Calu3 (cell line): Measurements from ENCODE around the gene PCBP1. TPM values are rescaled to one million over a fixed set of nuclear protein-coding genes. Genes with fewer than 3 reads are reported as not detected.

Source experiments
- BruUV-seq: library from RNA; stranded (reverse); fragments of 400-500 nt; replicated peaks from 2 replicates; lab custom pipeline; 2021; lab: Mats Ljungman, UMichigan
- CTCF ChIA-PET: fragments of 300-600 bp; sonication (Branson Sonifier 250); formaldehyde crosslinking; loops from one replicate; lab custom pipeline; 2022; ENCODE audit warnings: antibody characterized with exemption; lab: Charles Lee
- DNase-seq: peaks from one replicate; pipeline ENCODE4 v3.0.0; 2022
- H3K27ac Mint-ChIP-seq: one replicate; pipeline ENCODE4 v1.8.0; 2022; ENCODE audit warnings: mixed read lengths; ENCODE audit not compliant: unreplicated experiment
- H3K27me3 Mint-ChIP-seq: one replicate; pipeline ENCODE4 v1.8.0; 2022; ENCODE audit warnings: mixed read lengths; ENCODE audit not compliant: unreplicated experiment
- H3K36me3 Mint-ChIP-seq: one replicate; pipeline ENCODE4 v1.8.0; 2022; ENCODE audit warnings: mild to moderate bottlenecking, moderate library complexity, mixed read lengths; ENCODE audit not compliant: insufficient read depth, unreplicated experiment
- H3K4me1 Mint-ChIP-seq: one replicate; pipeline ENCODE4 v1.8.0; 2022; ENCODE audit warnings: mild to moderate bottlenecking, low read depth, mixed read lengths; ENCODE audit not compliant: unreplicated experiment
- H3K4me3 Mint-ChIP-seq: one replicate; pipeline ENCODE4 v1.8.0; 2022; ENCODE audit warnings: mild to moderate bottlenecking, low read depth, moderate library complexity, mixed read lengths; ENCODE audit not compliant: unreplicated experiment
- H3K9me3 Mint-ChIP-seq: one replicate; pipeline ENCODE4 v1.8.0; 2022; ENCODE audit warnings: low read depth, mixed read lengths; ENCODE audit not compliant: unreplicated experiment
- intact Hi-C: fragments of 100-400 bp; cut with micrococcal nuclease; formaldehyde crosslinking; loops from one replicate; pipeline ENCODE4 v1.10.0; 2022; ENCODE audit not compliant: unreplicated experiment
- total RNA-seq: library from RNA; stranded (reverse); gene quantifications from 2 replicates; pipeline ENCODE4 v1.2.3, GENCODE V29; 2022
- TF ChIP-seq, protein P1 (sequence below): fragments of 200-600 bp; IDR thresholded peaks from one replicate; pipeline ENCODE4 v1.8.0; 2022; ENCODE audit warnings: antibody characterized with exemption; ENCODE audit not compliant: unreplicated experiment

Gene PCBP1
- total RNA-seq, 1 experiment from 2014 or later: 252 TPM

DNA sequence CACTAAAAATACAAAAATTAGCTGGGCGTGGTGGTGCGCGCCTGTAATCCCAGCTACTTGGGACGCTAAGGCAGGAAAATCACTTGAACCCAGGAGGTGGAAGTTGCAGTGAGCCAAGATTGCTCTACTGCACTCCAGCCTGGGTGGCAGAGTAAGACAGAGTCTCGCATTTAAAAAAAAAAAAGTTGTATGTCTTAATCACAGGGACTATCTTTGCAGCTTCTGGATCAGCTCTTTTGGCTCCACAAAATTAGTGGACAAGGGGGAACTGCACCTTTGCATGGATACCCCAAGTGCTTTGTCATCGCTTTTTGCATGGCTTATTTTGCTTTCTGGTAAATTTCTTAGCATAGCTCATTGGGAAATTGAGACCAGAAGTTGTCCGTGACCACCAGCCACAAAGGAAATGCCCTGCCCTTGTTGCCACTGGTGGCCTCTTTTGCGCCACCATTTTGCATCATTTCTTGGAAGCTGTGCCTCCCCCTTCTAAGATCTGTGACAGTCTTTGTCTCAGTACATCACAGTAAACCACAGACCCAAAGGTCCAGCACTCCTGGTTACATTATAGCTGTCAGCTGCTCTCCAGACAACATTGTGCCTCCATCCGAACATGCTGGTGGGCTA, 43.9 kb upstream of the PCBP1 start:
- H3K27ac Mint-ChIP-seq: no peak overlapping the region
- no peak overlapping the region for H3K4me3 Mint-ChIP-seq
- no peak for DNase-seq
- no TSS peak for BruUV-seq
- CTCF ChIA-PET: no interaction called here
- no peaks in the 10 kb centered on the region for H3K9me3 Mint-ChIP-seq
- intact Hi-C loops: no loop called here
- H3K4me1 Mint-ChIP-seq: no peaks in the 10 kb centered on the region
- TF ChIP-seq, protein P1, sequence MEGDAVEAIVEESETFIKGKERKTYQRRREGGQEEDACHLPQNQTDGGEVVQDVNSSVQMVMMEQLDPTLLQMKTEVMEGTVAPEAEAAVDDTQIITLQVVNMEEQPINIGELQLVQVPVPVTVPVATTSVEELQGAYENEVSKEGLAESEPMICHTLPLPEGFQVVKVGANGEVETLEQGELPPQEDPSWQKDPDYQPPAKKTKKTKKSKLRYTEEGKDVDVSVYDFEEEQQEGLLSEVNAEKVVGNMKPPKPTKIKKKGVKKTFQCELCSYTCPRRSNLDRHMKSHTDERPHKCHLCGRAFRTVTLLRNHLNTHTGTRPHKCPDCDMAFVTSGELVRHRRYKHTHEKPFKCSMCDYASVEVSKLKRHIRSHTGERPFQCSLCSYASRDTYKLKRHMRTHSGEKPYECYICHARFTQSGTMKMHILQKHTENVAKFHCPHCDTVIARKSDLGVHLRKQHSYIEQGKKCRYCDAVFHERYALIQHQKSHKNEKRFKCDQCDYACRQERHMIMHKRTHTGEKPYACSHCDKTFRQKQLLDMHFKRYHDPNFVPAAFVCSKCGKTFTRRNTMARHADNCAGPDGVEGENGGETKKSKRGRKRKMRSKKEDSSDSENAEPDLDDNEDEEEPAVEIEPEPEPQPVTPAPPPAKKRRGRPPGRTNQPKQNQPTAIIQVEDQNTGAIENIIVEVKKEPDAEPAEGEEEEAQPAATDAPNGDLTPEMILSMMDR: no peak
- H3K27me3 Mint-ChIP-seq: no peaks in the 10 kb centered on the region
- H3K36me3 Mint-ChIP-seq: no peaks in the 10 kb centered on the region

DNA sequence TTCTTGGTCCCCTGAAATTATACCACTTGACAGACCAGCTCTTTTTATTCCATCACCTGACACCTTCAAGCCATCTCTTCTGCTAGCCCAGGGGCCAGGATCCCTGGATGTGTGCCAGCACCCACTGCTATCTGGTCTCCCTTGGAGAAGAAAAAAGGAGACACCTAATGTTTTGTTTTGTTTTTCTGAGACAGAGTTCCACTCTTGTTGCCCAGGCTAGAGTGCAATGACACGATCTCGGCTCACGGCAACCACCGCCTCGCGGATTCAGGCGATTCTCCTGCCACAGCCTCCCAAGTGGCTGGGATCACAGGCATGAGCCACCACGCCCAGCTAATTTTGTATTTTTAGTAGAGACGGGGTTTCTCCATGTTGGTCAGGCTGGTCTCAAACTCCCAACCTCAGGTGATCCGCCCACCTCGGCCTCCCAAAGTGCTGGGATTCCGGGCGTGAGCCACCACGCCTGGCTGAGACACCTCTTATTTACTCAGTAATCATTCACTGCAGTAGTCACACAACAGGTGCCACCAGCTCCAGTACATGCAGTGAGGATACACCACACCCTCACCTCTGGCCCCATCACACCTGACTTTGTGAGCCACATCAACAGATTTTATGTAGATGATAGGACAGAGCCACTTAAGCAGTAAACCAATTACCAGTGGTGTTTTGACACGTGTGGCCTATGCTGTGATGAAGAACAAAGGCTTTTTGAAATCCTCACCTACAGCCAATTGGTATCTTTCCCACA, 42.8 kb upstream of the PCBP1 start:
- CTCF ChIA-PET: no interaction called here
- no TSS peak for BruUV-seq

DNA sequence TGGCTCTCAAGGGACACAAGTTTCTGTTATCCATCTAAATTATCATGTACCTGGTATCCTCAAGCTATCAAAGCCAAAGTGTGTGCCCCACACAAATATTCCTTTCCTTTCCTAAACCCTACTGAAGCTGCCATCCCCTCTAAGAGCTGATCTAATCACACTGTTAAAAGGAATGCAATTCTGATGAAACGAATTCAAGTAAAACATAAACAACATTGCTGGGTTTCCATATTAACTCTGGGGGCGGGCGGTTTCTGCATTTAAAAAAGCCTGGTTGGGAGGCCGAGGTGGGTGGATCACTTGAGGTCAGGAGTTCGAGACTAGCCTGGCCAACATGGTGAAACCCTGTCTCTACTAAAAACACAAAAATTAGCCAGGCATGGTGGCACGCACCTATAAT, 41.9 kb upstream of the PCBP1 start:
- TF ChIP-seq, protein P1: no peak
- no TSS peak for BruUV-seq
- Mint-ChIP-seq H3K27ac (no peak overlapping the region), H3K27me3 (no peaks in the 10 kb centered on the region), H3K4me3 (no peak overlapping the region), H3K36me3 (no peaks in the 10 kb centered on the region), H3K9me3 (no peaks in the 10 kb centered on the region), H3K4me1 (no peaks in the 10 kb centered on the region)
- DNase-seq: no peak
- intact Hi-C loops: no loop called here
- CTCF ChIA-PET: no interaction called here

More for the DNA sequence above, 42.8 kb upstream of the PCBP1 start:
- Mint-ChIP-seq H3K9me3 (no peaks in the 10 kb centered on the region), H3K4me1 (no peaks in the 10 kb centered on the region), H3K27ac (no peak overlapping the region), H3K36me3 (no peaks in the 10 kb centered on the region), H3K4me3 (no peak overlapping the region), H3K27me3 (no peaks in the 10 kb centered on the region)
- TF ChIP-seq, protein P1: no peak
- no peak for DNase-seq
- intact Hi-C loops: no loop called here

DNA sequence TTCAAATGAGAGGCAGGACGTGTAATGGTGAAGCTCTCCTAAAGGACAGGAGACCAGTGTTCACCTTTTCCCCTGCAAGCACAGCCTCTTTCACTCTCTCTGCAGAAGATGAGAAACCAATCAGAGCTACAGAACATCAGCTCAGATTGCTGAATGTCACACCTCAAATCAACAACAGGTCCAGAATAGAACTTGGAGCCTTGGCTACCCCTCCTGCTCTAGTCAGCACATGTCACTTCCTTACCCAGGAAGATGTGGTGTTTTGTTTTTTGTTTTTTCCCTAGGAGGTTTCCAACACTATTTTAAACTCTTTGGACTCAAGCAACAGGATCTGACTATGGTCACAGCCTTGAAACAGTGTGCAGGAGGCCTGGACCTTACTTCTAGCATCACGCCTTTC, 41.3 kb upstream of the PCBP1 start:
- H3K4me3 Mint-ChIP-seq: no peak overlapping the region
- BruUV-seq: no TSS peak
- H3K27ac Mint-ChIP-seq: no peak overlapping the region
- TF ChIP-seq, protein P1: no peak
- H3K36me3 Mint-ChIP-seq: no peaks in the 10 kb centered on the region
- intact Hi-C loops: no loop called here
- no peaks in the 10 kb centered on the region for H3K4me1 Mint-ChIP-seq
- no peaks in the 10 kb centered on the region for H3K27me3 Mint-ChIP-seq
- no peak for DNase-seq
- H3K9me3 Mint-ChIP-seq: no peaks in the 10 kb centered on the region
- CTCF ChIA-PET: no interaction called here
